ENCODE data around the gene ABHD10. TPM values are rescaled to one million over a fixed set of nuclear protein-coding genes. Genes with fewer than 3 reads are reported as not detected.

Gene ABHD10
- polyA plus RNA-seq, 1 experiment, result 12.6 TPM

DNA sequence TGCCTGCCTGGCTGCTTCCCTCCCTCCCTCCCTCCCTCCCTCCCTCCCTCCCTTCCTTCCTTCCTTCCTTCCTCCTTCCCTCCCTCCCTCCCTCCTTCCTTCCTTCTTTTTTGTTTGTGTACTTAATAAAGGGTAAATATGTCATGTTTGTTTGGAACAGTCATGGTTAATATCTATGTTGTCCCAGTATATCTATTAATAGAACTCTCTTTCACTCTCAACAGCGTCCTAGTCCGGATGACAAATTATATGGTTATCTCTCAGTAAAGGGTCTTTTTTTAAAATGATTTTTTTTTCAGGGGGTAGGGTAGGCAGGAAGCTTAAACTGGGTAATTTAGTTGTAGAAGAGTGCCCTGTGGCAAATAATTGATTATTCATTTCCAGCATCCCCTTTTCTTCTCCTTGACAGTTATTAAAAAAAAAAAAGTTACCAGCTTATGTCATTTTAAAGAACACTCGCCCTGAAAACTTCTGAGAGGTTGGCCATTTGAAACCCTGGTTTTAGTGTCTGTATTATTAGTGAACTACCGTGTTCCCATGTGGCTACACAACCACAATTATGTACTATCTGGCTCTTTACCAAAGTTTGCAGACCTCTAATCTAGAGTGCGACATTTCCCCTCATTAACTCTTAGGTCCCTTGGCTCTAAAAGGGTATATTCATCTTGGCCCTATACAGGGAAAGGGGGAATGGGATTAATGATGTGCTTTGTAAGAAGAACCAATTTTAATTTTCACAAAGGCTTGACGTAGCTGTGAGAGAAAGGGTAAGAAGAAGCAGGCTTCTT is 33.6 kb downstream of the ABHD10 start:
- DNase-seq (ENCODE audit: low read depth), result no peak
- no peaks in the 10 kb centered on the region for H3K27me3 ChIP-seq (ENCODE audit: control insufficient read depth, insufficient read depth, low read length)

DNA sequence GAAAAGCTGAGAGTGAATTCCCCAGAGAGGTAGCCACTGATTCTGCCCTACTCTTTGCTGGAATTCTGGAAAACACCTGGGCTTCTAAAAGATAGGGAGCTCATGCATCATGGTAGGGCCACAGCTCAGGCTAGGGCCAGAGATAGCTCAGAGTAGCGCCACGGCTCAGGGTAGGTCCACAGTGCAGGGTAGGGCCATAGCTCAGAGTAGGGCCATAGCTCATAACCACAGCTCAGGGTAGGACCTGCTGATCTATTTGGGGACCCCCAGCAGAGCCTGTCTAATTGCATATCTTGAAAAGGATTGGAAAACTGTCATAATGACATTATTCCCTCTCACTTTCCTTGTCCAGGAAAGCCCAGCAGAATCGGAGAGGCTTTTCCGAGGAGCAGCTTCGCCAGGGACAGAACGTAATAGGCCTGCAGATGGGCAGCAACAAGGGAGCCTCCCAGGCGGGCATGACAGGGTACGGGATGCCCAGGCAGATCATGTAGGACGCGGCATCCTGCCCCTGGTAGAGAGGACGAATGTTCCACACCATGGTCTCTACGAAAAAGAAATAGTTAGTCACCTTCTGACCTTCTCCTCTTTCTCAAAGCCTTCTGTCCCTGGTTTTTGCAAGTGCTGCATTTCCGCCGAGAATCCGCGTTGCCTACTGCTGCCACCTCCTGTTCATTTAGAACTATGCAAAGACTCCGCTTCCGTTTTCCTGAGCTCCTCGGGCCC is 34.4 kb downstream of the ABHD10 start:
- no peaks in the 10 kb centered on the region for H3K27me3 ChIP-seq (ENCODE audit: control insufficient read depth, insufficient read depth, low read length)
- peak; percentile 75 for TF ChIP-seq CTCF (IDR thresholded peaks at IDR 0.05; ENCODE audit: insufficient read depth, low read depth, low read length)
- no peak overlapping the region for H3K4me3 ChIP-seq (ENCODE audit: low read depth, low read length)
- DNase-seq (ENCODE audit: low read depth), result no peak
- ChIA-PET POLR2A (no interaction called here), CTCF (interaction anchor here (0.6 to 8.5 kb wide), 35 partner anchors 10 to 736 kb away, joined by 3 to 203 read pairs (median 4); partner anchors contain the start of genes ABHD10, C3orf52, TAGLN3 and TMPRSS7)
- H3K36me3 ChIP-seq (ENCODE audit: control insufficient read depth, insufficient read depth, low read length), result no peaks in the 10 kb centered on the region

More for the DNA sequence above, 33.6 kb downstream of the ABHD10 start:
- ChIA-PET POLR2A (no interaction called here), CTCF (interaction anchor here (0.6 to 8.5 kb wide), 18 partner anchors 9 to 434 kb away, joined by 3 to 203 read pairs (median 8); partner anchors contain the start of genes ABHD10, C3orf52 and TAGLN3)
- H3K36me3 ChIP-seq (ENCODE audit: control insufficient read depth, insufficient read depth, low read length), result no peaks in the 10 kb centered on the region
- no peak for TF ChIP-seq CTCF (IDR thresholded peaks at IDR 0.05; ENCODE audit: insufficient read depth, low read depth, low read length)
- no peak overlapping the region for H3K4me3 ChIP-seq (ENCODE audit: low read depth, low read length)

- TF ChIP-seq CTCF (IDR thresholded peaks at IDR 0.05; ENCODE audit: insufficient read depth, low read depth, low read length), result no peak
- no peaks in the 10 kb centered on the region for H3K27me3 ChIP-seq (ENCODE audit: control insufficient read depth, insufficient read depth, low read length)
- no peaks in the 10 kb centered on the region for H3K36me3 ChIP-seq (ENCODE audit: control insufficient read depth, insufficient read depth, low read length)
- CTCF ChIA-PET, result interaction anchor here (0.6 to 8.5 kb wide), 33 partner anchors 9 to 737 kb away, joined by 3 to 203 read pairs (median 5); partner anchors contain the start of genes ABHD10, C3orf52, TAGLN3 and TMPRSS7
- POLR2A ChIA-PET, result no interaction called here
- H3K4me3 ChIP-seq (ENCODE audit: low read depth, low read length), result no peak overlapping the region
- no peak for DNase-seq (ENCODE audit: low read depth)
Measured at GRCh38 chr3:112013784-112014143, 34.9 kb downstream of the ABHD10 start.

GRCh38 chr3:112017091-112017490 is 38.3 kb downstream of the ABHD10 start:
- H3K27me3 ChIP-seq (ENCODE audit: control insufficient read depth, insufficient read depth, low read length), result no peaks in the 10 kb centered on the region
- CTCF ChIA-PET, result interaction anchor here (1.2 to 8.5 kb wide), 3 partner anchors 23 to 301 kb away, joined by 3 to 203 read pairs (median 80); partner anchors contain the start of gene TAGLN3
- H3K4me3 ChIP-seq (ENCODE audit: low read depth, low read length), result no peak overlapping the region
- no peaks in the 10 kb centered on the region for H3K36me3 ChIP-seq (ENCODE audit: control insufficient read depth, insufficient read depth, low read length)
- POLR2A ChIA-PET, result no interaction called here
- DNase-seq (ENCODE audit: low read depth), result no peak
- TF ChIP-seq CTCF (IDR thresholded peaks at IDR 0.05; ENCODE audit: insufficient read depth, low read depth, low read length), result no peak

GRCh38 chr3:112018712-112019111 is 39.9 kb downstream of the ABHD10 start:
- DNase-seq (ENCODE audit: low read depth), result no peak
- no peak overlapping the region for H3K4me3 ChIP-seq (ENCODE audit: low read depth, low read length)
- no peaks in the 10 kb centered on the region for H3K27me3 ChIP-seq (ENCODE audit: control insufficient read depth, insufficient read depth, low read length)
- CTCF ChIA-PET, result interaction anchor here (1.4 to 1.5 kb wide), 2 partner anchors 18 to 302 kb away, joined by 3 read pairs; no protein-coding TSS in a partner anchor
- POLR2A ChIA-PET, result no interaction called here
- H3K36me3 ChIP-seq (ENCODE audit: control insufficient read depth, insufficient read depth, low read length), result no peaks in the 10 kb centered on the region
- TF ChIP-seq CTCF (IDR thresholded peaks at IDR 0.05; ENCODE audit: insufficient read depth, low read depth, low read length), result no peak
